HepG2 (cell line): Measurements from ENCODE around the gene GALNT10. TPM values are rescaled to one million over a fixed set of nuclear protein-coding genes. Genes with fewer than 3 reads are reported as not detected.

ENCODE experiments used
- ATAC-seq: fragments of 200-7000 bp; cut with Tn5 transposase; 3 replicates; pipeline ENCODE4 v1.9.1; 2020; ENCODE audit warnings: mild to moderate bottlenecking, moderate library complexity
- BruUV-seq: library from RNA; stranded (reverse); fragments of 400-500 nt; replicated peaks from 2 replicates; lab custom pipeline; 2021; lab: Mats Ljungman, UMichigan
- CTCF ChIA-PET: fragments of 300-600 bp; formaldehyde crosslinking; extraction: SDS; loops from one replicate; lab custom pipeline; 2021; ENCODE audit warnings: low total read pairs, inconsistent platforms, low intra/inter-chr PET ratio; lab: Yijun Ruan, JAX
- POLR2A ChIA-PET: fragments of 350-600 bp; sonication (Branson Sonifier 250); formaldehyde crosslinking; loops from one replicate; lab custom pipeline; 2020; ENCODE audit warnings: antibody characterized with exemption, inconsistent platforms; lab: Yijun Ruan, JAX
- DNase-seq: peaks from one replicate; pipeline ENCODE4 v3.0.0-alpha.2; 2015; ENCODE audit warnings: low spot score
- FAIRE-seq: peaks from 3 replicates; lab custom pipeline; 2011; peaks lifted over from hg19 to GRCh38; lab: Jason Lieb, UNC
- H2AFZ ChIP-seq: one replicate; pipeline ENCODE4 v1.6.1; 2011; ENCODE audit warnings: low read length, inconsistent platforms
- H3K27ac ChIP-seq: fragments of 300-600 bp; 3 replicates; pipeline ENCODE4 v1.8.0; 2011; ENCODE audit warnings: mixed run types, mild to moderate bottlenecking, mixed read lengths, low read length, inconsistent platforms; ENCODE audit not compliant: insufficient read depth; ENCODE audit errors: extremely low read length
- H3K27me3 ChIP-seq, 2 experiments: fragments of 200-600 bp in 1 of 2; 2 replicates in 1 of 2; 3 replicates in 1 of 2; pipeline versions ENCODE4 v1.6.0 to v1.8.0; 2011; ENCODE audit warnings: low read length in 2 of 2, mild to moderate bottlenecking in 2 of 2, moderate library complexity in 2 of 2, inconsistent platforms in 1 of 2; ENCODE audit not compliant: insufficient read depth in 2 of 2, control insufficient read depth in 1 of 2
- H3K36me3 ChIP-seq, 2 experiments: fragments of 200-600 bp in 1 of 2; replicated peaks in 1 of 2; 2 replicates in 1 of 2; 3 replicates in 1 of 2; pipeline versions ENCODE4 v1.5.1 to v1.8.0; 2011; ENCODE audit warnings: low read length in 2 of 2, inconsistent platforms in 1 of 2; ENCODE audit not compliant: insufficient read depth in 2 of 2, control insufficient read depth in 1 of 2
- H3K4me1 ChIP-seq: 2 replicates; pipeline ENCODE4 v1.5.1; 2012; ENCODE audit warnings: low read length, inconsistent platforms; ENCODE audit not compliant: insufficient read depth
- H3K4me2 ChIP-seq: 2 replicates; pipeline ENCODE4 v1.6.0; 2011; ENCODE audit warnings: low read depth, low read length, inconsistent platforms
- H3K4me3 ChIP-seq, 3 experiments: fragments of 200-600 bp in 1 of 3; sonication (generic), shearing (Covaris generic) in 1 of 3; replicated peaks in 1 of 3; 2 replicates each; pipeline ENCODE4 v1.5.1; 2011 to 2016; ENCODE audit warnings: low read length in 3 of 3, inconsistent platforms in 2 of 3, low read depth in 2 of 3, mild to moderate bottlenecking in 2 of 3, control low read depth in 1 of 3, mixed read lengths in 1 of 3; ENCODE audit not compliant: insufficient read depth in 1 of 3
- H3K79me2 ChIP-seq: one replicate; pipeline ENCODE4 v1.6.1; 2011; ENCODE audit warnings: low read length, inconsistent platforms; ENCODE audit not compliant: insufficient read depth
- H3K9ac ChIP-seq: 2 replicates; pipeline ENCODE4 v1.6.0; 2011; ENCODE audit warnings: mild to moderate bottlenecking, low read depth, low read length, inconsistent platforms; ENCODE audit not compliant: insufficient read depth
- H3K9me3 ChIP-seq: 2 replicates; pipeline ENCODE4 v1.5.1; 2012; ENCODE audit warnings: mild to moderate bottlenecking, low read length
- H4K20me1 ChIP-seq: 2 replicates; pipeline ENCODE4 v1.6.0; 2011; ENCODE audit warnings: inconsistent platforms, mild to moderate bottlenecking, low read length, moderate library complexity; ENCODE audit not compliant: insufficient read depth
- ETV5 ChIP-seq: IDR thresholded peaks from 2 replicates; pipeline ENCODE4 v1.6.1; 2018; ENCODE audit warnings: missing biosample characterization, missing genetic modification reagents, inconsistent platforms, borderline replicate concordance
- HNF4G ChIP-seq, 2 experiments: sonication (generic) in 1 of 2; formaldehyde crosslinking in 1 of 2; IDR thresholded peaks; 2 replicates each; pipeline versions ENCODE4 v1.4.0 to v1.6.1; 2011 to 2020; ENCODE audit warnings: borderline replicate concordance in 2 of 2, low read depth in 2 of 2, mild to moderate bottlenecking in 2 of 2, low read length in 1 of 2, missing genetic modification reagents in 1 of 2, moderate library complexity in 1 of 2
- SAP130 ChIP-seq: IDR thresholded peaks from 2 replicates; pipeline ENCODE4 v1.6.1; 2016; ENCODE audit warnings: low read depth
- ZBTB38 ChIP-seq: sonication (generic); formaldehyde crosslinking; IDR thresholded peaks from 2 replicates; pipeline ENCODE4 v1.5.1; 2020; ENCODE audit warnings: mild to moderate bottlenecking, missing genetic modification reagents
- ZNF101 ChIP-seq: sonication (generic); formaldehyde crosslinking; IDR thresholded peaks from 2 replicates; pipeline ENCODE4 v1.4.0; 2020; ENCODE audit warnings: mild to moderate bottlenecking, low read depth, missing genetic modification reagents, borderline replicate concordance
- ZNF816 ChIP-seq: sonication (generic); formaldehyde crosslinking; IDR thresholded peaks from 2 replicates; pipeline ENCODE4 v1.8.0; 2022; ENCODE audit warnings: missing genetic modification reagents, mild to moderate bottlenecking, borderline replicate concordance
- WGBS: methylation state at CpG from one replicate; pipeline ENCODE4 v1.1.6; 2017; ENCODE audit warnings: low lambda C conversion rate; 5-methylcytosine and 5-hydroxymethylcytosine counted together
- in situ Hi-C: cut with HindIII; loops from 2 replicates; pipeline ENCODE4 v1.10.0; 2017; ENCODE audit warnings: low pct_unique_long_range_greater_than_20kb; ENCODE audit not compliant: extremely low pct_ligation_motif_present
- intact Hi-C: fragments of 100-400 bp; cut with micrococcal nuclease; formaldehyde crosslinking; loops from one replicate; pipeline ENCODE4 v1.10.0; 2022; ENCODE audit not compliant: unreplicated experiment
- polyA plus RNA-seq, 8 experiments: library from polyadenylated mRNA; depleted of rRNA in 3 of 8; stranded (reverse) in 7 of 8; unstranded in 1 of 8; fragments of >200 nt; fragmentation: Illumina TruSeq in 4 of 8; extraction: Trizol in 4 of 8; gene quantifications; 2 replicates each; pipeline versions ENCODE4 v1.2.1 to v1.2.3, GENCODE V29; 2011 to 2016; ENCODE audit warnings: low read depth in 4 of 8, missing spikeins in 1 of 8, mixed read lengths in 1 of 8; ENCODE audit not compliant: insufficient read depth in 1 of 8
- total RNA-seq, 5 experiments: library from RNA; depleted of rRNA; stranded (reverse); fragments of >200 nt; fragmentation: Illumina TruSeq; extraction: Trizol; gene quantifications; 2 replicates each; pipeline ENCODE4 v1.2.3, GENCODE V29; 2016; ENCODE audit warnings: low read depth in 1 of 5
- TF ChIP-seq, protein P1 (sequence below): sonication (generic); formaldehyde crosslinking; IDR thresholded peaks from 2 replicates; pipeline ENCODE4 v1.4.0; 2020; ENCODE audit warnings: missing genetic modification reagents

Gene GALNT10
- total and polyA plus RNA-seq, 2 of the 13 experiments (the other 11 are each of a cell fraction or from before 2014, with no cell fraction given), result 8.1 to 11.2 TPM

DNA sequence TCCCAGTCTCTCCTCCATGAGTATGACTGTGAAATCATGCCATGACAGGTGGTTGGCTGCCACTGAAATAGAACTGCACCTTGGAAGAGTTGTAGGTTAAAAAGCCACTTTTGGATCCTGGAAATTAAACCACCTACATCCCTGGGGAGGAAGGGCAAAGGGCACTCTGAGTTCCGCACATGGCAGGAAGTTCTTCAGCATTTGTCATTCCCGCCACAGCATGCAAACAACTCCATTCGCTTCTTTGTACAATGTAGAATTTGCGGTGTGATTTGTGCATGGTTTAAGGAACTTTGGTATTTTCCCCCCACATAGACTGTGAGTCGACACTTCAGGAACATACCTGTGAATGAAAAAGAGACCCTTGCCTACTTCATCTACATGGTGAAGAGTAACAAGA lies 265.1 kb downstream of the GALNT10 start:
- H4K20me1 ChIP-seq, result no peaks in the 10 kb centered on the region; the same call in 1 of the 2 replicates
- 92% methylated on average over 5 of the region's 5 CpGs for WGBS
- H3K9ac ChIP-seq, result no peak overlapping the region
- H3K9me3 ChIP-seq, result no peaks in the 10 kb centered on the region
- no peaks in the 10 kb centered on the region for H3K27me3 ChIP-seq
- ChIA-PET CTCF (no interaction called here), POLR2A (no interaction called here)
- H3K79me2 ChIP-seq, result no peaks in the 10 kb centered on the region
- DNase-seq (no peak), FAIRE-seq (no peak), ATAC-seq (no peak)
- peaks cover 13% of the 10 kb centered on the region; the same call in 1 of the 2 replicates for H3K4me1 ChIP-seq
- no peak overlapping the region for H3K27ac ChIP-seq
- H2AFZ ChIP-seq, result no peak overlapping the region
- BruUV-seq, result no TSS peak
- H3K4me2 ChIP-seq, result no peak overlapping the region
- in situ Hi-C loops, result no loop called here
- intact Hi-C loops, result no loop called here
- no peak overlapping the region for H3K4me3 ChIP-seq
- TF ChIP-seq SAP130 (CRISPR knock-in tag), result 0 out of 2 replicates have a peak, but pooled peaks have one; percentile 9
- TF ChIP-seq ZBTB38 (CRISPR knock-in tag), result peak; percentile 82
- no peak for TF ChIP-seq ZNF101 (CRISPR knock-in tag)
- TF ChIP-seq ETV5, result peak; percentile 47; the same call in 1 of the 2 replicates
- peak; percentile 20; the same call in 1 of the 2 replicates for TF ChIP-seq HNF4G (IDR thresholded peaks at IDR 0.05; ENCODE audit: borderline replicate concordance, low read depth, low read length)
- no peak for TF ChIP-seq HNF4G (CRISPR knock-in tag; IDR thresholded peaks at IDR 0.05; ENCODE audit: borderline replicate concordance, low read depth)
- TF ChIP-seq ZNF816 (CRISPR knock-in tag), result no peak
- TF ChIP-seq, protein P1, sequence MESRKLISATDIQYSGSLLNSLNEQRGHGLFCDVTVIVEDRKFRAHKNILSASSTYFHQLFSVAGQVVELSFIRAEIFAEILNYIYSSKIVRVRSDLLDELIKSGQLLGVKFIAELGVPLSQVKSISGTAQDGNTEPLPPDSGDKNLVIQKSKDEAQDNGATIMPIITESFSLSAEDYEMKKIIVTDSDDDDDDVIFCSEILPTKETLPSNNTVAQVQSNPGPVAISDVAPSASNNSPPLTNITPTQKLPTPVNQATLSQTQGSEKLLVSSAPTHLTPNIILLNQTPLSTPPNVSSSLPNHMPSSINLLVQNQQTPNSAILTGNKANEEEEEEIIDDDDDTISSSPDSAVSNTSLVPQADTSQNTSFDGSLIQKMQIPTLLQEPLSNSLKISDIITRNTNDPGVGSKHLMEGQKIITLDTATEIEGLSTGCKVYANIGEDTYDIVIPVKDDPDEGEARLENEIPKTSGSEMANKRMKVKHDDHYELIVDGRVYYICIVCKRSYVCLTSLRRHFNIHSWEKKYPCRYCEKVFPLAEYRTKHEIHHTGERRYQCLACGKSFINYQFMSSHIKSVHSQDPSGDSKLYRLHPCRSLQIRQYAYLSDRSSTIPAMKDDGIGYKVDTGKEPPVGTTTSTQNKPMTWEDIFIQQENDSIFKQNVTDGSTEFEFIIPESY (CRISPR knock-in tag), result peak; percentile 87
- TF ChIP-seq, all 625 proteins: peak for 5
- H3K36me3 ChIP-seq, result peaks cover 11 to 36% of the 10 kb centered on the region in 2 experiments
